Epithelial cell of prostate (primary cell): Measurements from ENCODE around the gene CTRB2.
"Not testable (repeated sequence)": the region's sequence is repeated elsewhere in the genome, so short reads cannot be mapped to it uniquely, and the experiment has no call there.

ENCODE experiments used
- DNase-seq: peaks from one replicate; pipeline ENCODE4 v3.0.0-alpha.2; 2011; ENCODE audit warnings: low read depth, low spot score
- H3K27ac ChIP-seq: fragments of 450-650 bp; 2 replicates; pipeline ENCODE4 v1.5.1; 2017; ENCODE audit warnings: mild to moderate bottlenecking

Gene CTRB2

GRCh38 chr16:75228143-75228976 lies 21.4 kb upstream of the CTRB2 start:
- DNase-seq, result no peak
- H3K27ac ChIP-seq, result no peak overlapping the region

- DNase-seq, result no peak
- H3K27ac ChIP-seq, result no peak overlapping the region
Observed at GRCh38 chr16:75227361-75228142, 20.6 kb upstream of the CTRB2 start.

GRCh38 chr16:75226550-75227360 lies 19.8 kb upstream of the CTRB2 start:
- DNase-seq, result no peak
- no peak overlapping the region for H3K27ac ChIP-seq

- no peak overlapping the region for H3K27ac ChIP-seq
Observed at GRCh38 chr16:75225678-75226515, 18.9 kb upstream of the CTRB2 start.

GRCh38 chr16:75225092-75225491 lies 18.1 kb upstream of the CTRB2 start:
- no peak for DNase-seq
- no peak overlapping the region for H3K27ac ChIP-seq

More at GRCh38 chr16:75225678-75226515, 18.9 kb upstream of the CTRB2 start:
- no peak for DNase-seq

GRCh38 chr16:75224306-75225082 lies 17.5 kb upstream of the CTRB2 start:
- no peak for DNase-seq
- no peak overlapping the region for H3K27ac ChIP-seq

- not testable (repeated sequence) for DNase-seq, H3K27ac ChIP-seq
Observed at GRCh38 chr16:75223129-75223528, 16.2 kb upstream of the CTRB2 start.

- DNase-seq, result no peak
- no peak overlapping the region for H3K27ac ChIP-seq
Observed at GRCh38 chr16:75222271-75222783, 15.4 kb upstream of the CTRB2 start.

GRCh38 chr16:75219838-75220237 lies 12.9 kb upstream of the CTRB2 start:
- no peak overlapping the region for H3K27ac ChIP-seq

GRCh38 chr16:75219088-75219487 lies 12.1 kb upstream of the CTRB2 start:
- DNase-seq, result no peak
- H3K27ac ChIP-seq, result no peak overlapping the region

More at GRCh38 chr16:75219838-75220237, 12.9 kb upstream of the CTRB2 start:
- DNase-seq, result no peak

GRCh38 chr16:75218256-75219076 lies 11.5 kb upstream of the CTRB2 start, which contains the start of gene CTRB1:
Gene CTRB1, plus strand, starts transcription at chr16:75218988. Its CDS starts 20 bp downstream, at chr16:75219008.
- DNase-seq, result no peak
- H3K27ac ChIP-seq, result no peak within 1 kb of the TSS

GRCh38 chr16:75217389-75217851 lies 10.5 kb upstream of the CTRB2 start:
- DNase-seq, result no peak
- no peak overlapping the region for H3K27ac ChIP-seq

- H3K27ac ChIP-seq, result no peak overlapping the region
- DNase-seq, result no peak
Observed at GRCh38 chr16:75216576-75216975, 9.6 kb upstream of the CTRB2 start.

GRCh38 chr16:75216127-75216526 lies 9.2 kb upstream of the CTRB2 start:
- no peak for DNase-seq

GRCh38 chr16:75211286-75211685 lies 4.3 kb upstream of the CTRB2 start:
- DNase-seq, H3K27ac ChIP-seq: not testable (repeated sequence)

More at GRCh38 chr16:75216127-75216526, 9.2 kb upstream of the CTRB2 start:
- no peak overlapping the region for H3K27ac ChIP-seq

- H3K27ac ChIP-seq, result no peak overlapping the region
- no peak for DNase-seq
Observed at GRCh38 chr16:75209944-75210343, 3.0 kb upstream of the CTRB2 start.

- H3K27ac ChIP-seq, DNase-seq: not testable (repeated sequence)
Observed at GRCh38 chr16:75209514-75209913, 2.6 kb upstream of the CTRB2 start.
